ENCODE results near the gene QTRT2. TPM values are rescaled to one million over a fixed set of nuclear protein-coding genes. Genes with fewer than 3 reads are reported as not detected.

QTRT2 gene
- total RNA-seq = 21.4 TPM
- long read RNA-seq, partial matches to known transcripts = 7 of 14 reads
- long read RNA-seq, other reads (novel, unspliced or antisense) = 5 of 14 reads

GRCh38 chr3:114056130-114057010 is at the start of gene QTRT2, which contains the start of gene CCDC191:
TSS of gene QTRT2 (plus strand) at chr3:114056737. CDS start at chr3:114065258, 8,521 bp downstream.
TSS of gene CCDC191 (minus strand) at chr3:114056526. CDS start at chr3:114056466, 60 bp downstream.
- DNase-seq (ENCODE audit: low spot score) = peak; percentile 99

GRCh38 chr3:114011059-114011797 is 45.3 kb upstream of the QTRT2 start:
- no peak for DNase-seq (ENCODE audit: low spot score)

GRCh38 chr3:114014211-114014610 is 42.3 kb upstream of the QTRT2 start:
- DNase-seq (ENCODE audit: low spot score) = no peak

GRCh38 chr3:114019486-114019885 is 37.1 kb upstream of the QTRT2 start:
- DNase-seq (ENCODE audit: low spot score) = no peak

GRCh38 chr3:114020907-114021306 is 35.6 kb upstream of the QTRT2 start:
- DNase-seq (ENCODE audit: low spot score) = no peak

- no peak for DNase-seq (ENCODE audit: low spot score)
Measured at GRCh38 chr3:114022145-114022802, 34.3 kb upstream of the QTRT2 start.

- DNase-seq (ENCODE audit: low spot score) = no peak
Measured at GRCh38 chr3:114025451-114025850, 31.1 kb upstream of the QTRT2 start.

- DNase-seq (ENCODE audit: low spot score) = no peak
Measured at GRCh38 chr3:114026331-114026730, 30.2 kb upstream of the QTRT2 start.

GRCh38 chr3:114033721-114034120 is 22.8 kb upstream of the QTRT2 start:
- no peak for DNase-seq (ENCODE audit: low spot score)

- no peak for DNase-seq (ENCODE audit: low spot score)
Measured at GRCh38 chr3:114034211-114034610, 22.3 kb upstream of the QTRT2 start.

- DNase-seq (ENCODE audit: low spot score) = no peak
Measured at GRCh38 chr3:114034787-114035545, 21.6 kb upstream of the QTRT2 start.

- DNase-seq (ENCODE audit: low spot score) = no peak
Measured at GRCh38 chr3:114035896-114036295, 20.6 kb upstream of the QTRT2 start.

- no peak for DNase-seq (ENCODE audit: low spot score)
Measured at GRCh38 chr3:114043205-114043604, 13.3 kb upstream of the QTRT2 start.

GRCh38 chr3:114052216-114052615 is 4.3 kb upstream of the QTRT2 start:
- no peak for DNase-seq (ENCODE audit: low spot score)

GRCh38 chr3:114057011-114057347 is 442 bp downstream of the QTRT2 start:
- DNase-seq (ENCODE audit: low spot score) = no peak

GRCh38 chr3:114058646-114059045 is 2.1 kb downstream of the QTRT2 start:
- DNase-seq (ENCODE audit: low spot score) = no peak

GRCh38 chr3:114060906-114061655 is 4.5 kb downstream of the QTRT2 start:
- DNase-seq (ENCODE audit: low spot score) = no peak

- DNase-seq (ENCODE audit: low spot score) = no peak
Measured at GRCh38 chr3:114067804-114068203, 11.3 kb downstream of the QTRT2 start.

GRCh38 chr3:114068336-114068735 is 11.8 kb downstream of the QTRT2 start:
- no peak for DNase-seq (ENCODE audit: low spot score)

- DNase-seq (ENCODE audit: low spot score) = no peak
Measured at GRCh38 chr3:114071786-114072185, 15.2 kb downstream of the QTRT2 start.

All from mesenteric fat pad (tissue), 1 donor.